Osteocyte (in vitro differentiated cells): ENCODE results near the gene TRIM8. TPM values are rescaled to one million over a fixed set of nuclear protein-coding genes. Genes with fewer than 3 reads are reported as not detected.
"Not testable (repeated sequence)": the region's sequence is repeated elsewhere in the genome, so short reads cannot be mapped to it uniquely, and the experiment has no call there.

Experiments
- DNase-seq: peaks from one replicate; pipeline ENCODE4 v3.0.0; 2021; ENCODE audit warnings: mixed read lengths; ENCODE audit not compliant: unreplicated experiment; ENCODE audit errors: extremely low spot score
- H3K27ac Mint-ChIP-seq: one replicate; pipeline ENCODE4 v1.8.0; 2021; ENCODE audit warnings: mild to moderate bottlenecking, mixed read lengths; ENCODE audit not compliant: unreplicated experiment
- H3K27me3 Mint-ChIP-seq: one replicate; pipeline ENCODE4 v1.8.0; 2021; ENCODE audit warnings: mixed read lengths; ENCODE audit not compliant: unreplicated experiment
- H3K36me3 Mint-ChIP-seq: one replicate; pipeline ENCODE4 v1.8.0; 2021; ENCODE audit warnings: mixed read lengths; ENCODE audit not compliant: unreplicated experiment
- H3K4me1 Mint-ChIP-seq: one replicate; pipeline ENCODE4 v1.8.0; 2021; ENCODE audit warnings: mixed read lengths; ENCODE audit not compliant: unreplicated experiment
- H3K4me3 Mint-ChIP-seq: one replicate; pipeline ENCODE4 v1.8.0; 2021; ENCODE audit warnings: mild to moderate bottlenecking, moderate library complexity, mixed read lengths; ENCODE audit not compliant: unreplicated experiment
- H3K9me3 Mint-ChIP-seq: one replicate; pipeline ENCODE4 v1.8.0; 2021; ENCODE audit warnings: mixed read lengths; ENCODE audit not compliant: unreplicated experiment
- CTCF ChIP-seq: fragments of 200-600 bp; sonication (generic); IDR thresholded peaks from 2 replicates; pipeline ENCODE4 v1.5.0; 2021; ENCODE audit warnings: antibody characterized with exemption, mild to moderate bottlenecking, moderate library complexity
- total RNA-seq: library from RNA; stranded (reverse); gene quantifications from 2 replicates; pipeline ENCODE4 v1.2.1, GENCODE V29; 2021

Gene TRIM8
- total RNA-seq, 1 donor from 2014 or later: 63.9 TPM

GRCh38 chr10:102683736-102684135, 39.5 kb downstream of the TRIM8 start:
- TF ChIP-seq CTCF: no peak
- Mint-ChIP-seq H3K9me3 (no peaks in the 10 kb centered on the region), H3K36me3 (peaks cover 14% of the 10 kb centered on the region), H3K4me3 (no peak overlapping the region), H3K27ac (no peak overlapping the region), H3K27me3 (no peaks in the 10 kb centered on the region), H3K4me1 (peaks cover 10% of the 10 kb centered on the region)
- no peak for DNase-seq

GRCh38 chr10:102691285-102692066, 47.2 kb downstream of the TRIM8 start:
- peaks cover 13% of the 10 kb centered on the region for H3K36me3 Mint-ChIP-seq
- H3K27me3 Mint-ChIP-seq: no peaks in the 10 kb centered on the region
- no peak for TF ChIP-seq CTCF
- H3K27ac Mint-ChIP-seq: no peak overlapping the region
- no peak for DNase-seq
- no peaks in the 10 kb centered on the region for H3K4me1 Mint-ChIP-seq
- H3K9me3 Mint-ChIP-seq: no peaks in the 10 kb centered on the region
- H3K4me3 Mint-ChIP-seq: no peak overlapping the region

DNA sequence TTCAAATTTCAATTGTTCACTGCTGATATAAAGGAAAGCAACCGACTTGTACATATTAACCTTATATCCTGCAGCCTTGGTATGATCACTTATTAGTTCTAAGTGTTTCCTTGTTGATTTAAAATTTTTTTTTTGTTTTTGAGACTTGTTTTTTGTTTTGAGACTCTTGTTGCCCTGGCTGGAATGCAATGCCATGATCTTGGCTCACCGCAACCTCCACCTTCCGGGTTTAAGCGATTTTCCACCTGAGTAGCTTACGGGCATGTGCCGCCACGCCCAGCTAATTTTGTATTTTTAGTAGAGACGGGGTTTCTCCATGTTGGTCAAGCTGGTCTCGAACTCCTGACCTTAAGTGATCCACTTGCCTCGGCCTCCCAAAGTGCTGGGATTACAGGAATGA, 51.1 kb downstream of the TRIM8 start:
- H3K27me3 Mint-ChIP-seq, H3K27ac Mint-ChIP-seq, DNase-seq, H3K9me3 Mint-ChIP-seq, H3K4me1 Mint-ChIP-seq, H3K4me3 Mint-ChIP-seq: not testable (repeated sequence)
- H3K36me3 Mint-ChIP-seq: peaks cover 36% of the 10 kb centered on the region

GRCh38 chr10:102696736-102697135, 52.5 kb downstream of the TRIM8 start:
- Mint-ChIP-seq H3K36me3 (peaks cover 34% of the 10 kb centered on the region), H3K27ac (no peak overlapping the region), H3K4me3 (no peak overlapping the region), H3K9me3 (no peaks in the 10 kb centered on the region), H3K27me3 (no peaks in the 10 kb centered on the region), H3K4me1 (peaks cover 1% of the 10 kb centered on the region)
- DNase-seq: no peak
- no peak for TF ChIP-seq CTCF

- Mint-ChIP-seq H3K4me3 (no peak overlapping the region), H3K36me3 (peaks cover 33% of the 10 kb centered on the region), H3K27me3 (no peaks in the 10 kb centered on the region), H3K9me3 (no peaks in the 10 kb centered on the region), H3K27ac (no peak overlapping the region), H3K4me1 (peaks cover 1% of the 10 kb centered on the region)
- no peak for TF ChIP-seq CTCF
- no peak for DNase-seq
Measured at GRCh38 chr10:102698894-102699293, 54.6 kb downstream of the TRIM8 start.
